H9 (cell line): ENCODE measurements around the gene CENPP. TPM values are rescaled to one million over a fixed set of nuclear protein-coding genes. Genes with fewer than 3 reads are reported as not detected.

ENCODE experiments used
- DNase-seq: peaks from one replicate; pipeline ENCODE4 v3.0.0-alpha.2; 2017
- H2AFZ ChIP-seq: one replicate; pipeline ENCODE4 v1.6.1; 2013; ENCODE audit warnings: mild to moderate bottlenecking, low read length, control low read depth, moderate library complexity
- H2AK5ac ChIP-seq: 2 replicates; pipeline ENCODE4 v1.6.1; 2013; ENCODE audit warnings: low read length, control low read depth, mixed read lengths; ENCODE audit not compliant: insufficient read length
- H2BK120ac ChIP-seq: one replicate; pipeline ENCODE4 v1.6.1; 2013; ENCODE audit warnings: low read depth, mild to moderate bottlenecking, low read length, control low read depth, inconsistent platforms; ENCODE audit not compliant: poor library complexity, severe bottlenecking
- H2BK12ac ChIP-seq: 2 replicates; pipeline ENCODE4 v1.6.1; 2013; ENCODE audit warnings: low read length, control low read depth, mixed read lengths, low read depth; ENCODE audit not compliant: insufficient read length
- H2BK15ac ChIP-seq: 2 replicates; pipeline ENCODE4 v1.6.1; 2013; ENCODE audit warnings: low read depth, low read length, control low read depth
- H2BK20ac ChIP-seq: one replicate; pipeline ENCODE4 v1.6.1; 2013; ENCODE audit warnings: low read depth, mild to moderate bottlenecking, low read length, control low read depth, inconsistent platforms; ENCODE audit not compliant: poor library complexity, severe bottlenecking
- H2BK5ac ChIP-seq: 2 replicates; pipeline ENCODE4 v1.6.1; 2013; ENCODE audit warnings: low read length, control low read depth, mixed read lengths; ENCODE audit not compliant: insufficient read length
- H3K14ac ChIP-seq: 2 replicates; pipeline ENCODE4 v1.6.1; 2013; ENCODE audit warnings: low read length, control low read depth; ENCODE audit not compliant: insufficient read depth
- H3K18ac ChIP-seq: 2 replicates; pipeline ENCODE4 v1.6.1; 2013; ENCODE audit warnings: low read depth, mild to moderate bottlenecking, mixed read lengths, low read length, control low read depth; ENCODE audit not compliant: insufficient read length
- H3K23ac ChIP-seq: 2 replicates; pipeline ENCODE4 v1.6.1; 2013; ENCODE audit warnings: low read length, control low read depth, mixed read lengths, low read depth; ENCODE audit not compliant: insufficient read length
- H3K23me2 ChIP-seq: 2 replicates; pipeline ENCODE4 v1.6.1; 2013; ENCODE audit warnings: low read depth, mild to moderate bottlenecking, mixed read lengths, low read length, control low read depth; ENCODE audit not compliant: insufficient read length, poor library complexity, severe bottlenecking
- H3K27ac ChIP-seq: 2 replicates; pipeline ENCODE4 v1.5.1; 2013; ENCODE audit warnings: low read length, control low read depth, mixed read lengths, low read depth; ENCODE audit not compliant: insufficient read length
- H3K27me3 ChIP-seq: 2 replicates; pipeline ENCODE4 v1.6.1; 2013; ENCODE audit warnings: low read length, control low read depth, inconsistent platforms; ENCODE audit not compliant: insufficient read depth
- H3K4ac ChIP-seq: 2 replicates; pipeline ENCODE4 v1.6.1; 2013; ENCODE audit warnings: low read depth, mild to moderate bottlenecking, control low read depth, inconsistent platforms, low read length, moderate library complexity
- H3K4me1 ChIP-seq: 2 replicates; pipeline ENCODE4 v1.6.1; 2013; ENCODE audit warnings: low read length, control low read depth, inconsistent platforms; ENCODE audit not compliant: insufficient read depth
- H3K4me2 ChIP-seq: 2 replicates; pipeline ENCODE4 v1.6.1; 2013; ENCODE audit warnings: low read length, control low read depth, mixed read lengths; ENCODE audit not compliant: insufficient read length, insufficient read depth
- H3K56ac ChIP-seq: 2 replicates; pipeline ENCODE4 v1.6.1; 2013; ENCODE audit warnings: low read depth, mild to moderate bottlenecking, mixed read lengths, low read length, control low read depth; ENCODE audit not compliant: insufficient read length
- H3K79me1 ChIP-seq: 2 replicates; pipeline ENCODE4 v1.6.1; 2013; ENCODE audit warnings: low read depth, mild to moderate bottlenecking, moderate library complexity, low read length, control low read depth, inconsistent platforms; ENCODE audit not compliant: insufficient read depth, poor library complexity, severe bottlenecking
- H3K79me2 ChIP-seq: 2 replicates; pipeline ENCODE4 v1.6.1; 2013; ENCODE audit warnings: low read length, control low read depth, inconsistent platforms; ENCODE audit not compliant: insufficient read depth
- H3K9ac ChIP-seq: 2 replicates; pipeline ENCODE4 v1.6.1; 2013; ENCODE audit warnings: low read length, control low read depth, mixed read lengths; ENCODE audit not compliant: insufficient read length; ENCODE audit errors: extremely low read depth
- H3K9me3 ChIP-seq: one replicate; pipeline ENCODE4 v1.6.1; 2013; ENCODE audit warnings: low read depth, low read length, inconsistent platforms; ENCODE audit not compliant: control insufficient read depth
- H3T11ph ChIP-seq: one replicate; pipeline ENCODE4 v1.6.1; 2013; ENCODE audit warnings: mild to moderate bottlenecking, low read length, control low read depth, inconsistent platforms
- H4K20me1 ChIP-seq: one replicate; pipeline ENCODE4 v1.6.1; 2013; ENCODE audit not compliant: control insufficient read depth, insufficient read length, insufficient read depth
- H4K5ac ChIP-seq: 2 replicates; pipeline ENCODE4 v1.6.1; 2013; ENCODE audit warnings: low read depth, mild to moderate bottlenecking, mixed read lengths, low read length, control low read depth; ENCODE audit not compliant: insufficient read length
- H4K8ac ChIP-seq: replicated peaks from 2 replicates; pipeline ENCODE4 v1.6.1; 2013; ENCODE audit warnings: low read length, control low read depth, mixed read lengths, low read depth; ENCODE audit not compliant: insufficient read length
- H4K91ac ChIP-seq: 2 replicates; pipeline ENCODE4 v1.6.1; 2013; ENCODE audit warnings: low read depth, mild to moderate bottlenecking, moderate library complexity, mixed read lengths, low read length, control low read depth; ENCODE audit not compliant: insufficient read length
- H3K27ac Mint-ChIP-seq, 3 experiments: 2 replicates in 2 of 3; 3 replicates in 1 of 3; pipeline ENCODE4 v1.8.0; 2020 to 2021; ENCODE audit warnings: mixed read lengths in 3 of 3, mild to moderate bottlenecking in 1 of 3, moderate library complexity in 1 of 3
- H3K27me3 Mint-ChIP-seq: 2 replicates; pipeline ENCODE4 v1.8.0; 2021; ENCODE audit warnings: low read depth, mild to moderate bottlenecking, moderate library complexity, mixed read lengths
- H3K36me3 Mint-ChIP-seq, 3 experiments: 2 replicates in 2 of 3; 3 replicates in 1 of 3; pipeline ENCODE4 v1.8.0; 2020 to 2021; ENCODE audit warnings: low read depth in 3 of 3, mixed read lengths in 3 of 3; ENCODE audit not compliant: insufficient read depth in 1 of 3
- H3K4me1 Mint-ChIP-seq, 2 experiments: 2 replicates each; pipeline ENCODE4 v1.8.0; 2020; ENCODE audit warnings: mixed read lengths in 2 of 2
- H3K4me3 Mint-ChIP-seq, 2 experiments: 2 replicates in 1 of 2; 3 replicates in 1 of 2; pipeline ENCODE4 v1.8.0; 2020 to 2021; ENCODE audit warnings: mild to moderate bottlenecking in 2 of 2, mixed read lengths in 2 of 2, moderate library complexity in 1 of 2
- H3K9me3 Mint-ChIP-seq, 2 experiments: 2 replicates in 1 of 2; 3 replicates in 1 of 2; pipeline ENCODE4 v1.8.0; 2020; ENCODE audit warnings: mild to moderate bottlenecking in 2 of 2, mixed read lengths in 2 of 2, moderate library complexity in 1 of 2
- WGBS: extraction: QIAGEN DNeasy Blood & Tissue Kit; methylation state at CpG from one replicate; pipeline ENCODE4 v1.1.7; 2013; ENCODE audit warnings: missing lambda C conversion rate, low lambda C conversion rate, mixed read lengths; ENCODE audit not compliant: insufficient read length; ENCODE audit errors: extremely low coverage; 5-methylcytosine and 5-hydroxymethylcytosine counted together
- total RNA-seq: library from RNA; stranded (reverse); gene quantifications from 2 replicates; pipeline ENCODE4 v1.2.1, GENCODE V29; 2021
- TF ChIP-seq, protein P1 (sequence below): fragments of 200-600 bp; sonication (generic); conservative IDR thresholded peaks from 3 replicates; pipeline ENCODE4 v1.8.0; 2021; ENCODE audit warnings: antibody characterized with exemption, mild to moderate bottlenecking

CENPP gene
- total RNA-seq, 1 experiment from 2014 or later = 9.1 TPM

DNA sequence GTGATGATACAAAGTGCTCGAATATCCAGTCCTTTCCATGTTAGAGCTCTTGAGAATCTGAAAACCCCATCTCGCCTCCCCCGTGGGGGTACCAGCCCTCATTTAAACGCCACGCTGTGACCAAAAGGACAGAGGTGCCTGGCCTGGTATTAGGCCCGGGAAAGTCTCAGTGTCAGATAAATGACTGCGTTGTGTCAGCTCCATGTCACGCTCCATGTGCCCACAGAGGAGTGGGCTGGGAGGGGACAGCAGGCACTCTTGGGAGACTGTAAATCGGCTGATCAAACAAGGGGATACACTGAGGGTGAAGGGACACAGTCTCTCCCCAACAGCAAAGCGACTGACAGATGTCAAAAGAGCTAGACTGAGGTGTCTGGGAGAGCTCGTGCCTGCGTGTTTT, 275.7 kb downstream of the CENPP start:
- Mint-ChIP-seq H3K4me3 (no peak overlapping the region), H3K4me1 (no peaks in the 10 kb centered on the region; a peak in 1 of 4 replicates), H3K9me3 (peaks cover 14 to 20% of the 10 kb centered on the region in 2 experiments; a peak in 4 of 5 replicates), H3K27ac (no peak overlapping the region; a peak in 1 of 7 replicates), H3K27me3 (peaks cover 2% of the 10 kb centered on the region; the same call in 1 of the 2 replicates), H3K36me3 (peaks cover 2 to 9% (median 5%) of the 10 kb centered on the region in 3 experiments; a peak in 5 of 7 replicates)
- TF ChIP-seq, protein P1, sequence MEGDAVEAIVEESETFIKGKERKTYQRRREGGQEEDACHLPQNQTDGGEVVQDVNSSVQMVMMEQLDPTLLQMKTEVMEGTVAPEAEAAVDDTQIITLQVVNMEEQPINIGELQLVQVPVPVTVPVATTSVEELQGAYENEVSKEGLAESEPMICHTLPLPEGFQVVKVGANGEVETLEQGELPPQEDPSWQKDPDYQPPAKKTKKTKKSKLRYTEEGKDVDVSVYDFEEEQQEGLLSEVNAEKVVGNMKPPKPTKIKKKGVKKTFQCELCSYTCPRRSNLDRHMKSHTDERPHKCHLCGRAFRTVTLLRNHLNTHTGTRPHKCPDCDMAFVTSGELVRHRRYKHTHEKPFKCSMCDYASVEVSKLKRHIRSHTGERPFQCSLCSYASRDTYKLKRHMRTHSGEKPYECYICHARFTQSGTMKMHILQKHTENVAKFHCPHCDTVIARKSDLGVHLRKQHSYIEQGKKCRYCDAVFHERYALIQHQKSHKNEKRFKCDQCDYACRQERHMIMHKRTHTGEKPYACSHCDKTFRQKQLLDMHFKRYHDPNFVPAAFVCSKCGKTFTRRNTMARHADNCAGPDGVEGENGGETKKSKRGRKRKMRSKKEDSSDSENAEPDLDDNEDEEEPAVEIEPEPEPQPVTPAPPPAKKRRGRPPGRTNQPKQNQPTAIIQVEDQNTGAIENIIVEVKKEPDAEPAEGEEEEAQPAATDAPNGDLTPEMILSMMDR = no peak
- Histone ChIP-seq H2BK12ac (no peak overlapping the region), H3K79me2 (no peaks in the 10 kb centered on the region), H4K91ac (no peak overlapping the region), H3K23me2 (no peaks in the 10 kb centered on the region), H3K18ac (no peak overlapping the region), H3K9ac (no peak overlapping the region), H2BK15ac (no peak overlapping the region), H3K4ac (no peak overlapping the region), H3K27ac (no peak overlapping the region), H3K79me1 (no peaks in the 10 kb centered on the region), H2BK120ac (no peak overlapping the region), H3K14ac (no peak overlapping the region), H3K27me3 (no peaks in the 10 kb centered on the region), H4K5ac (no peak overlapping the region), H3T11ph (no peak overlapping the region), H3K4me2 (no peak overlapping the region), H4K20me1 (no peaks in the 10 kb centered on the region), H4K8ac (no peak overlapping the region), H2AFZ (no peak overlapping the region), H3K23ac (no peak overlapping the region), H3K56ac (no peak overlapping the region), H3K9me3 (no peaks in the 10 kb centered on the region), H2BK5ac (no peak overlapping the region), H2BK20ac (no peak overlapping the region), H3K4me1 (no peaks in the 10 kb centered on the region), H2AK5ac (no peak overlapping the region)
- no peak for DNase-seq
- WGBS = no CpG with 5 or more reads among the region's 12 CpGs
